ENCODE results near the gene TRIM44. TPM values are rescaled to one million over a fixed set of nuclear protein-coding genes. Genes with fewer than 3 reads are reported as not detected.

The TRIM44 gene
- total RNA-seq, 4 donors from 2014 or later = 22.3 to 46.7 (median 39.5) TPM

- no peak for DNase-seq (ENCODE audit: low spot score in 2 of 2)
- Histone ChIP-seq H3K4me1 (peaks cover 0 to 32% (median 0%) of the 10 kb centered on the region in 4 donors), H3K4me3 (no peak overlapping the region), H3K27ac (peak overlapping the region in 2 of 4 donors; percentile 9 to 30), H3K27me3 (no peaks in the 10 kb centered on the region), H3K9me3 (no peaks in the 10 kb centered on the region), H3K36me3 (peaks cover 0 to 8% (median 0%) of the 10 kb centered on the region in 3 donors)
- WGBS, 2 donors = 42 to 48% methylated on average over 3 of the region's 3 CpGs
- TF ChIP-seq EP300 (IDR thresholded peaks at IDR 0.05) = no peak
- no peak for TF ChIP-seq CTCF (IDR thresholded peaks at IDR 0.05)
- TF ChIP-seq POLR2A (IDR thresholded peaks at IDR 0.05) = no peak
These were observed 152.2 kb downstream of the TRIM44 start for GRCh38 chr11:35814720-35815305.

GRCh38 chr11:35815556-35816315 lies 153.2 kb downstream of the TRIM44 start:
- Histone ChIP-seq H3K9me3 (no peaks in the 10 kb centered on the region), H3K4me1 (peaks cover 0 to 32% (median 0%) of the 10 kb centered on the region in 4 donors), H3K27ac (peak overlapping the region in 1 of 4 donors; percentile 42), H3K4me3 (no peak overlapping the region), H3K36me3 (peaks cover 0 to 8% (median 0%) of the 10 kb centered on the region in 3 donors), H3K27me3 (no peaks in the 10 kb centered on the region)
- DNase-seq (ENCODE audit: low spot score in 2 of 2) = peak in 1 of 2 donors; percentile 59
- 72 to 73% methylated on average over 5 of the region's 5 CpGs for WGBS, 2 donors
- no peak for TF ChIP-seq POLR2A (IDR thresholded peaks at IDR 0.05)
- TF ChIP-seq EP300 (IDR thresholded peaks at IDR 0.05) = peak in 1 of 2 donors; percentile 73
- no peak for TF ChIP-seq CTCF (IDR thresholded peaks at IDR 0.05)

- DNase-seq (ENCODE audit: low spot score in 2 of 2) = no peak
- no peaks in the 10 kb centered on the region for H3K27me3 ChIP-seq
- no peak overlapping the region for H3K27ac ChIP-seq
- 78 to 92% methylated on average over 5 of the region's 5 CpGs for WGBS, 2 donors
- H3K4me3 ChIP-seq = no peak overlapping the region
- H3K36me3 ChIP-seq = peaks cover 0 to 8% (median 0%) of the 10 kb centered on the region in 3 donors
- TF ChIP-seq EP300 (IDR thresholded peaks at IDR 0.05) = peak in 1 of 2 donors; percentile 28
- TF ChIP-seq CTCF (IDR thresholded peaks at IDR 0.05) = no peak
- H3K4me1 ChIP-seq = peaks cover 0 to 34% (median 2%) of the 10 kb centered on the region in 4 donors
- H3K9me3 ChIP-seq = no peaks in the 10 kb centered on the region
These were observed 158.0 kb downstream of the TRIM44 start for GRCh38 chr11:35820614-35821013.

- no peak overlapping the region for H3K4me3 ChIP-seq
- no peaks in the 10 kb centered on the region for H3K9me3 ChIP-seq
- WGBS, 2 donors = 58 to 67% methylated on average over 2 of the region's 2 CpGs
- H3K27me3 ChIP-seq = no peaks in the 10 kb centered on the region
- peaks cover 0 to 23% (median 2%) of the 10 kb centered on the region in 4 donors for H3K4me1 ChIP-seq
- H3K36me3 ChIP-seq = no peaks in the 10 kb centered on the region
- TF ChIP-seq POLR2A (IDR thresholded peaks at IDR 0.05) (no peak), CTCF (IDR thresholded peaks at IDR 0.05) (no peak), EP300 (IDR thresholded peaks at IDR 0.05) (no peak)
- no peak overlapping the region for H3K27ac ChIP-seq
- DNase-seq (ENCODE audit: low spot score in 2 of 2) = no peak
These were observed 160.4 kb downstream of the TRIM44 start for GRCh38 chr11:35822815-35823495.
